HG03439 (cell line): ENCODE measurements around the gene P4HA3.

ENCODE experiments used
- ATAC-seq: cut with Tn5 transposase; IDR thresholded peaks from one replicate; pipeline ENCODE4 v1.9.1; 2021; ENCODE audit warnings: mild to moderate bottlenecking, moderate library complexity; ENCODE audit not compliant: unreplicated experiment

Gene P4HA3

GRCh38 chr11:74268456-74268855 is 43.0 kb downstream of the P4HA3 start:
- no peak for ATAC-seq

- no peak for ATAC-seq
Observed at GRCh38 chr11:74267014-74267413, 44.4 kb downstream of the P4HA3 start.

- ATAC-seq = no peak
Observed at GRCh38 chr11:74265256-74265655, 46.2 kb downstream of the P4HA3 start.

GRCh38 chr11:74262725-74263124 is 48.7 kb downstream of the P4HA3 start:
- ATAC-seq = no peak

GRCh38 chr11:74257959-74258553 is 53.4 kb downstream of the P4HA3 start:
- no peak for ATAC-seq

- no peak for ATAC-seq
Observed at GRCh38 chr11:74256378-74257133, 54.9 kb downstream of the P4HA3 start.

GRCh38 chr11:74255741-74256375 is 55.6 kb downstream of the P4HA3 start:
- ATAC-seq = no peak

- ATAC-seq = no peak
Observed at GRCh38 chr11:74253361-74253760, 58.1 kb downstream of the P4HA3 start.

- no peak for ATAC-seq
Observed at GRCh38 chr11:74249496-74249895, 61.9 kb downstream of the P4HA3 start.

GRCh38 chr11:74248469-74248868 is 63.0 kb downstream of the P4HA3 start:
- no peak for ATAC-seq

- no peak for ATAC-seq
Observed at GRCh38 chr11:74238243-74238642, 73.2 kb downstream of the P4HA3 start.

GRCh38 chr11:74237541-74237940 is 73.9 kb downstream of the P4HA3 start:
- ATAC-seq = no peak

- no peak for ATAC-seq
Observed at GRCh38 chr11:74235121-74235520, 76.3 kb downstream of the P4HA3 start.

GRCh38 chr11:74233683-74234082 is 77.8 kb downstream of the P4HA3 start:
- no peak for ATAC-seq

- no peak for ATAC-seq
Observed at GRCh38 chr11:74232311-74232950, 79.0 kb downstream of the P4HA3 start.

GRCh38 chr11:74226907-74227306 is 84.5 kb downstream of the P4HA3 start:
- ATAC-seq = no peak

- no peak for ATAC-seq
Observed at GRCh38 chr11:74225565-74225964, 85.9 kb downstream of the P4HA3 start.

GRCh38 chr11:74221816-74222215 is 89.6 kb downstream of the P4HA3 start:
- no peak for ATAC-seq

- no peak for ATAC-seq
Observed at GRCh38 chr11:74220376-74220775, 91.1 kb downstream of the P4HA3 start.
